Measurements from ENCODE around the gene ARRDC2. TPM values are rescaled to one million over a fixed set of nuclear protein-coding genes. Genes with fewer than 3 reads are reported as not detected.
"Not testable (repeated sequence)": the region's sequence is repeated elsewhere in the genome, so short reads cannot be mapped to it uniquely, and the experiment has no call there.

Gene ARRDC2
- total RNA-seq, 1 donor: 8.0 TPM

GRCh38 chr19:17999684-18000479 lies 8.1 kb upstream of the ARRDC2 start:
- no peak for TF ChIP-seq CTCF (IDR thresholded peaks at IDR 0.05; ENCODE audit: insufficient read depth, low read length)
- no peak for DNase-seq (ENCODE audit: low read depth)
- H3K4me3 ChIP-seq (ENCODE audit: low read depth, low read length): no peak overlapping the region

GRCh38 chr19:18000480-18000914 lies 7.5 kb upstream of the ARRDC2 start:
- H3K4me3 ChIP-seq (ENCODE audit: low read depth, low read length): peak overlapping the region; percentile 77

GRCh38 chr19:18000915-18001776 lies 6.8 kb upstream of the ARRDC2 start:
- peak overlapping the region; percentile 77 for H3K4me3 ChIP-seq (ENCODE audit: low read depth, low read length)
- no peak for TF ChIP-seq CTCF (IDR thresholded peaks at IDR 0.05; ENCODE audit: insufficient read depth, low read length)
- peak; percentile 81 for DNase-seq (ENCODE audit: low read depth)

More at GRCh38 chr19:18000480-18000914, 7.5 kb upstream of the ARRDC2 start:
- TF ChIP-seq CTCF (IDR thresholded peaks at IDR 0.05; ENCODE audit: insufficient read depth, low read length): no peak
- DNase-seq (ENCODE audit: low read depth): no peak

GRCh38 chr19:18001777-18002345 lies 6.1 kb upstream of the ARRDC2 start:
- TF ChIP-seq CTCF (IDR thresholded peaks at IDR 0.05; ENCODE audit: insufficient read depth, low read length): no peak
- H3K4me3 ChIP-seq (ENCODE audit: low read depth, low read length): peak overlapping the region; percentile 77
- peak; percentile 29 for DNase-seq (ENCODE audit: low read depth)

- H3K4me3 ChIP-seq (ENCODE audit: low read depth, low read length): peak overlapping the region; percentile 77
- DNase-seq (ENCODE audit: low read depth): no peak
- no peak for TF ChIP-seq CTCF (IDR thresholded peaks at IDR 0.05; ENCODE audit: insufficient read depth, low read length)
These were observed 5.6 kb upstream of the ARRDC2 start for GRCh38 chr19:18002347-18002850.

- not testable (repeated sequence) for H3K4me3 ChIP-seq (ENCODE audit: low read depth, low read length); DNase-seq (ENCODE audit: low read depth)
These were observed 2.2 kb upstream of the ARRDC2 start for GRCh38 chr19:18005750-18006149.

Measured in fibroblast of the aortic adventitia (primary cell).